ENCODE measurements around the gene SAMD14.

- no peak for TF ChIP-seq CTCF (IDR thresholded peaks at IDR 0.05)
- no peak for TF ChIP-seq POLR2A (IDR thresholded peaks at IDR 0.05)
Measured at GRCh38 chr17:50115756-50116155, 14.2 kb downstream of the SAMD14 start.
